SKM-1 treated with dmso at 0.1 percent for 144 hours (cell line): ENCODE data around the gene CARD9.

Experiments
- DNase-seq: peaks from one replicate; lab custom pipeline; 2025; ENCODE audit not compliant: unreplicated experiment; lab: John Stamatoyannopoulos, UW

Gene CARD9

GRCh38 chr9:136349546-136349945 lies 23.9 kb downstream of the CARD9 start:
- no peak for DNase-seq

GRCh38 chr9:136348691-136349090 lies 24.8 kb downstream of the CARD9 start:
- no peak for DNase-seq

GRCh38 chr9:136347472-136348256 lies 25.8 kb downstream of the CARD9 start:
- DNase-seq = no peak

GRCh38 chr9:136346927-136347465 lies 26.5 kb downstream of the CARD9 start:
- no peak for DNase-seq

DNA sequence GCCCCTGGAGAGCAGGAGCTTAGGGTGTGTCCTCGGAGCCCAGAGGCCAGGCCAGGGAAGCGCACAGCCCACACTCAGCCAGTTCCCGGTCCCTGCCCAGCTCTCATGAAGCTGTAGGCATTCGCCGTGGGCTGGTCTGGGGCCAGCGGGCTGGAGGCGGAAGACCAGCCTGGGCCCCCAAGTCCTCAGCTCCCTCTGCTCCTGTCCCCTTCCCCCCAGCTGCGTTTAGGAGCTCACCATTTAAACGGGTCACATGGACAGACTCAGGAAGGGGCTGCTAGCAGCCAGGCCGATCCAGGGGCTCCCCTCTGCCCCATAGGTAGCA lies 27.4 kb downstream of the CARD9 start:
- no peak for DNase-seq

DNA sequence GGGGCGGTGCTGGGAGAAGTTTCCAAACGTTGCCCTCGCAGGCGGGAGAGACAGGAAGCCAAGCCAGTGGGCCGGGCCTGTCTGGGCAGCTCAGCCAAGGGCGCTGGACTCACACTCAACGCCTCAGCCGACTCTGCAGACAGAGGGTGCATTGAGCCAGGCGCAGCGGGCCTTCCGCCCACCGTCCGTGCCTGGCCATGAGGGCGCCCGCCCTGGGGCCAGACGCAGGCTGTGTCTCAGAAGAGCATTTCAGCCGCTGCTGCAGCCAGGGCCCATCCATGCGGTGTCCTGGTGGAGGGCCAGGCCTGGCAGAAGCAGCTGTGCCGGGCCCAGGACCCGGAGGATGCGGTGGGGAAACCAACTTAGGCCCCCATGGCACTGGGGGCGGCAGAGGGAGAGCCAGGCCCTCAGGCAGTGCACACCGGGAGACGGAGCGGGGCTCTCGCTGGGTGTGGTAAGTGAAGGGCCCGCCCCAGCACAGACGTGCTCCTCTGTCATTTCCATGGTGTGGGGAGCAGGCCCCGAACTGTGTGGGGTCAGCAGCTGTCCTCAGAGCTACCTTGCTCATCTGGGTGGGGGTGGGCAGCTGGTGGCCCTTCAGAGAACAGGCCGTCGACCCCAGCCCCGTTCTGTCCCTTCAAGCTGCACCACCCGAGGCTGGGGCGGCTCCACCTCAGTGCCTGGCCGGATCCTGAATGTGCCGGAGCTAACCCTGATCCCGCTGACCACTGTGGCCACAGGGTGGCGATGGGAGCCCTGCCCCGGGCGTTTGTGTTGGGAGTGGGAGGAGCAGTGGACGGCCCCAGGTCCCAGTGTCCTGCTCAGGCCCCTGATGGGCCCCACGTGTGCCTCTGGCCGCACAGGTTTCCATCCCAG lies 27.9 kb downstream of the CARD9 start:
- DNase-seq = no peak

- DNase-seq = no peak
Observed at GRCh38 chr9:136344544-136345280, 28.8 kb downstream of the CARD9 start.

- DNase-seq = no peak
Observed at GRCh38 chr9:136343884-136344269, 29.6 kb downstream of the CARD9 start.

GRCh38 chr9:136343121-136343883 lies 30.2 kb downstream of the CARD9 start:
- DNase-seq = no peak

DNA sequence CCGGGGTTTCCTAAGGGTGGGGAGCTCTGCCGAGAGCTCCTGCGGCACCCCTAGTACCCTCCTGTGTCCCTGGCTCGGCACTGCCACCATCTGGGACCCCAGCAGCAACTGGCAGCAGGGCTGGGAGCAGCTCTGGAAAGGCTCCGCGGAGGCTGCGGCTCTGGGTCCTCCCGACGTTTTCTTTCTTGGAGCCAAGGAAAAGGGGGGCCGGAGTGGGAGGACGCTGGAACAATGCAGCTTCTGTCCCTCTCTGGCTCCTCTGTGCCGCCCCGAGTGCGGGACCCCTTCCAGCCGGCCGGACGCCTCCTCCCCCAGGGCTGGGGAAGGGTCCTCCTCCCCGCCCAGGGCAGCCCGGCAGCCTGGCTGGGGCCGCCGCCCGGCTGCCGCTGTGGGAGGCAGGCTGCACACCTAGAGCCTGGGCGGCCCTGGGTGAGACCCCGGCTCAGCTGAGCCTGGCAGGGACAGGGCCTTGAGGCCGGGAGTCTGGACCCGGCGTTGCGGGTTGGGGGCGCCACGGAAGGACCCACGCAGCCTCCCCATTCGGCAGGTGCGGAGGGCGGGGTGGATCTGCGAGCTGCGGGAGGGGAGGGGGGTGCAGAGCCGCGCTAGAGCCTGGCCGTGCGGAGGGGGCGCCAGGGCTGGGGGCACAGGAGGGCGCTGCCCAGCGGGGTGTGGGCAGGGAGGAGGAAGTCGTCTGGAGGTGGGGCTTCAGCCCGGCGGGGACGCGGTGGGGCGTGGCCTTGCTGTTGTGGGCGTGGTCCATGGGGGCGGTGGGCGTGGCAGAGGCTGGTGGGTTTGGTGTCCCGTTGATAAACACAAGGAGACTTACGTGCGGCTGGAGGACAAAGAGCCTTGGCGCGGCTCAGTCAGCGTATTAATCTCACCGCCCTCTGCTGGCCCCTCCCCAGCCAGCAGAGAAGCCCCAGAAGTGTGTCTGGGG lies 31.0 kb downstream of the CARD9 start:
- no peak for DNase-seq

DNA sequence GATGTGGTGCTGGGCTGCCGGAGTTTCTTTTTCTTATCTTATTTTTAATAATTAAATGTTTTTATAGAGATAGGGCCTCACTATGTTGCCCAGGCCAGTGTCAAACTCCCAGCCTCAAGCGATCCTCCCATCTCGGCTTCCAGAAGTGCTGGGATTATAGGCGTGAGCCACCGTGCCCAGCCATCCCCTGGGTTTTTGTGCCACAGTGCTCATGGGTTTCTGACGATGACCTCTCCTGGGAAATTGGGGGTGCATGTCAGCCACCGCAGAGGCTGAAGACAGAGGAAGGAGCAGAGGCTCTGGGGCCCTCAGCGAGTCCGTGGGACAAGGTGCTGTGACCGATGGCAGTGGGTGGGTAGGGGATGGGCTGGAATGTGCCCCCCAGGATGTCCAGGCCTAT lies 31.7 kb downstream of the CARD9 start:
- DNase-seq = no peak

DNA sequence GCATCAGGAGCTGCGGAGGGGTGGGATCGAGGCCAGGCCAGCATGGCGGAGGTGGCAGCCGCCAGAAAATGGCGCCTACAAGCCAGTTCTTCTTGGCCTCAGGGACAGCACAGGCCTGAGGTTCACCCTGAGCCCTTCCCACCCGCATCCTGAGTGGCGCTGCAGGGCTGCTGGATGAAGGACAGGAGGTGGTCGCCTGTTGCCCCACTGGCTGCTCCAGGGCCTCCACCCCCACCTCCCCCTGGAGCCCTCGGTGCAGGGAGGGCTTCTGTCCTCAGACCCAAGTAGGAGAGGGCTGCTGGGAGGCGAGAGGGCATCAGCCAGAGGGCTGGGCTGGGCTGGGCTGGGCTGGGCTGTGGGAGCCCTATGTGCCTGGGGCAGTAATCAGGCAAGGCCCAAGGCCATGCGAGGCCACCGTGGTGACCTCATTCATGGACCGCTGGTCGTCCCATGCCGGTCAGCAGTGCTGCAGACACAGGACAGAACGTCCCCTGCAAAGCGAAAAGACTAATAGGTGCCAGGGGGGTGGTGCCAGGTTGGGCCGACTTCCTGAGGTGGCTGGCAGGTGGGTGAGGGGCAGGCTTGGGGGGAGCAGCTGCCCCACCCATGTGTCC lies 32.3 kb downstream of the CARD9 start:
- DNase-seq = no peak

DNA sequence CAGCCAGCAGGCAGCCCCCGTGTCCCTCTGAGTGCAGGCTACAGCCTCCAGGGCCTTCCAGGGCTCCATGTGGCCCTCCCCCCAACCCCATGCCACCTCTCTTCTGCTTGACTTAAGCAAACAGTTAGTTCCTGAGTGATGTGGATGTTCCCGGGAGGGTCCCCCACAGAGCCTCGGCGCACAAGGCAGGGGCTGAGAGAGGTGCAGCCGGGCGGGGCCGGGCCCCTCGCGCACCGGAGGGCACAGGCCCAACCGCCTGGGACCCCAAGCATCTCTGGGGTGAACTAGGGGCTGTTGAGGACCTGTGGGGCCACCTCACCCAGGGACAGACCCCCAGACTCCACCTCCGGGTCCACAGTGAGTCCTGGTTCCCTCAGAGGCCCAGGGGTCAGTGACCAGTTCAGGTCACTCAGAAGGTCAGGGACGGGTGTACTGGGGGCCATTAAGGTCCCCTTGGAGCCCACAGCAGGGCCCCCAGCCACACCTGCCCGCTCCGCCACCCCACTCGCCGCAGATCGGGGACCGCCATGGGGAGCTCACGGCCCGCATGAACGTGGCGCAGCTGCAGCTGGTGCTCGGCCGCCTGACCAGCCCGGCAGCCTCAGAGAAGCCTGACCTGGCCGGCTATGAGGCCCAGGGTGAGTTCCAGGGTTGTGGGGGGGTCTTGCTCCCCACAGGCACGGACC lies 33.0 kb downstream of the CARD9 start:
- DNase-seq = no peak

DNA sequence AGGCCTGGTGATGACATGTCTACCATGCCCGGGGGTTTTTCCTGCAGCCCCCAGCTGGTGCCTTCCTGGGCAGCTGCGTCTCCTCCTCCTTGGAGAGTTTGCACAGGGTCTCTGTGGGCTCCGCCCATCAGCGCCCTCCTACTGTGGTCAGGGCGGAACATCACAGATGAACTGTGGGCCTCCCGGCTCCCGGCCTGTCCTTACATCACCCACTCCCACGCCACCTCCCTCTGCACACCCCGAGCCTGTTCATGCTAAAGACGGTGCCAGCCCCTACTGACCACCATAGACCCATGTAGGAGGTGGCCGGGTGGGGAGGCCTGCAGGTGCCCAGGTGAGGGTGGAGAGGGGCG lies 33.5 kb downstream of the CARD9 start:
- no peak for DNase-seq

DNA sequence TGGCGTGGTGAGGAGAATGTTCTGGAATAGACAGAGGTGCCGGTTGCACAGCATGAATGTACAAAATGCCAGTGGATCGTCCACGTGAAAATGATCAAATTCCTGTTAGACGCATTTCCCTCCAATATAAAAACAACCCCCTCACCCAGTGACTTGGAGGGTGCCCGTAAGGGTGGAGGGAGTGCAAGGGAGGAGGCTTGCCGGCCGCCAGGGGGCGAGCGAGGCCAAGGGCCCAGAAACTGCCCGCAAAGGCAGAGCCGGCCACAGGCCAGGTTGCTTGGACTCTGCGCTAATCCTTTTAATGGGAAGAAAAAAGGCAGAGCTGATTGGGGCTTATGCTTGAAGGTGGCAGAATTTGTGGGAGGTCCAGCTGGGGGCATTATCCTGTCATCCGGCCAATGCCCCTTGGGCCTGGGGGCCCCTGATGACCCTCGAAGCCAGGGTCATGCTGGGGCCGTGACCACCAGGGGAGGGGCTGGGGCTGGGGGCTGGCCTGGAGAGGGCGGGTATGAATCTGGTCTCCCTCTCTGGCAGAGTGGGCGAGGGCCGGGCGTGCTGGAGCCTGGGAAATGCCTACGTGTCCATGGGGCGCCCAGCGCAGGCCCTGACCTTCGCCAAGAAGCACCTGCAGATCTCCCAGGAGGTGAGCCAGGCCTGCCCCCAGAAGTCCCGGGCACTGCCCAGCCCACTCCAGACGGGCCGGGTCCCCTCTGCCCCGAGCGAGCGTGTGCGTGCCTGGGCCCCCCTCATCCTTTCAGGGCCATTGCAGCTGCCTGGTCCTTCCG lies 34.1 kb downstream of the CARD9 start:
- peak; percentile 47 for DNase-seq

DNA sequence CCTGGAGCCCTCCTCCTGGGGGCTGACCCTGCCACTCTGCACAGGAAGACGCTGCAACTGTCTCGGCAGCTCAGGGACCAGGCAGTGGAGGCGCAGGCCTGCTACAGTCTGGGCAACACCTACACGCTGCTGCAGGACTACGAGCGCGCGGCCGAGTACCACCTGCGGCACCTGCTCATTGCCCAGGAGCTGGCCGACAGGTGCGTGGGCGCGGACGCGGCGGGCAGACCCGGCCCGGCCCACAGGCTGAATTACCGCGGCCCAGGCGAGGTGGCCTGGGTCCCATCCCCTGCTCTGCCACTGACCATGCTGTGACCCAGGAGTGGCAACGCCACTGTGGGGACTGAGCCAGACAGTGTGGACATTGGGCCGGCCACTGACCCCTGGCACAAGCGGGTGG lies 35.0 kb downstream of the CARD9 start:
- DNase-seq = no peak

DNA sequence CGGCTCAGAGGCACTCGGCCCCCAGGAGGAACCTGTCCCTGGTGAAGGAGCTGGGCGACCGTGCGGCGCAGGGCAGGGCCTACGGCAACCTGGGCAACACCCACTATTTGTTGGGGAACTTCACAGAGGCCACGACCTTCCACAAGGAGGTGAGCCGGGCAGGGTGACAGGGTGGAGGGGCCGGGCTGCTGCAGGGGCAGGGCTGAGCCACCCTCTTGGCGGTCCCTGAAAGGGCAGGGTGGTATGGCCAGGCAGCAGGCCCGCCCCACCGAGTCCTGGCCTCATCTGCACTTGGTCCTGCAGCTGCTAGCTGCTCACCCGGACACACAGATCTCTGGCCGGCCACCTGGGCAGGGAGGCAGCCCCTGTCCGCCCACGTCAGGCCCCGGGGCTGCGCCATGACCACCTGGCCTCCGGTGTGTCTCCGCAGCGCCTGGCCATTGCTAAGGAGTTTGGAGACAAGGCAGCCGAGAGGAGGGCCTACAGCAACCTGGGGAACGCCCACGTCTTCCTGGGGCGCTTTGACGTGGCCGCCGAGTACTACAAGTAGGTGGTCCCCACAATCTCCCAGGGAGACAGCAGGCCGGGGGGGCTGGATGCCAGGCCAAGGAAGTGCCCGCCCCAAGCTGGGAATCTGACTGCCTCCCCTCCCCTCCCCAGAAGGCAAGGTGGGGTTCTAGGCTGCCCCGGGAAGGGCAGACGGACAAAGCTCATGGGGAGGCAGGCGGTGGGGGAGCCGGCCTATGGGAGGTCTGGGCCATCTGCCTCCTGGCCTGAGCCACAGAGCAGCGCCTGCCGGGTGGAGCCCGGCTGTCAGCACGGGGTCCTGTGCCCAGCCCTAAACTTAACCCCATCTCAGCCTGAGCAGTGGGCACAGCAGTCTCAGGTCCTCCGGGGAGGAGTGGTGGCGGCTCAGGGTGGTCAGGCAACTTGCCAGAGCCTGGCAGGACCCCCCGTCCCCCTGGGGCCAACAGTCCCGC lies 35.8 kb downstream of the CARD9 start:
- no peak for DNase-seq
